Mesodermal cell (in vitro differentiated cells): ENCODE measurements around the gene GABBR2.

Experiments
- H3K27ac ChIP-seq: 2 replicates; pipeline ENCODE4 v1.7.0; 2013; ENCODE audit warnings: mild to moderate bottlenecking, low read depth, low read length, moderate library complexity; ENCODE audit not compliant: severe bottlenecking
- H3K36me3 ChIP-seq: 2 replicates; pipeline ENCODE4 v1.7.1; 2013; ENCODE audit warnings: mild to moderate bottlenecking, low read length, moderate library complexity; ENCODE audit not compliant: control insufficient read depth, insufficient read depth
- H3K4me1 ChIP-seq: one replicate; pipeline ENCODE4 v1.7.1; 2013; ENCODE audit warnings: mild to moderate bottlenecking, low read length; ENCODE audit not compliant: insufficient read depth, control insufficient read depth, poor library complexity, severe bottlenecking
- H3K4me3 ChIP-seq: 2 replicates; pipeline ENCODE4 v1.7.0; 2013; ENCODE audit warnings: low read length, control low read depth, mild to moderate bottlenecking; ENCODE audit not compliant: insufficient read depth, poor library complexity, severe bottlenecking; ENCODE audit errors: extremely low read depth
- H3K9me3 ChIP-seq: 2 replicates; pipeline ENCODE4 v1.7.1; 2013; ENCODE audit warnings: mild to moderate bottlenecking, low read length, moderate library complexity; ENCODE audit not compliant: control insufficient read depth
- WGBS, 2 experiments: methylation state at CpG; one replicate each; pipeline ENCODE4 v1.1.5; 2013; ENCODE audit warnings: missing lambda C conversion rate in 2 of 2; ENCODE audit not compliant: insufficient coverage in 2 of 2; 5-methylcytosine and 5-hydroxymethylcytosine counted together

The GABBR2 gene

GRCh38 chr9:98529841-98530240 is 178.9 kb downstream of the GABBR2 start:
- Histone ChIP-seq H3K4me3 (no peak overlapping the region), H3K27ac (no peak overlapping the region), H3K9me3 (no peaks in the 10 kb centered on the region), H3K4me1 (no peaks in the 10 kb centered on the region), H3K36me3 (no peaks in the 10 kb centered on the region)
- WGBS, 2 experiments = 92 to 97% methylated on average over 7 of the region's 7 CpGs

- no peaks in the 10 kb centered on the region for H3K36me3 ChIP-seq
- no peak overlapping the region for H3K27ac ChIP-seq
- 53 to 63% methylated on average over 3 to 5 of the region's 5 CpGs for WGBS, 2 experiments
- H3K9me3 ChIP-seq = no peaks in the 10 kb centered on the region
- H3K4me1 ChIP-seq = no peaks in the 10 kb centered on the region
- H3K4me3 ChIP-seq = no peak overlapping the region
Observed at GRCh38 chr9:98523231-98523901, 185.4 kb downstream of the GABBR2 start.

GRCh38 chr9:98522487-98522886 is 186.2 kb downstream of the GABBR2 start:
- no peaks in the 10 kb centered on the region for H3K4me1 ChIP-seq
- H3K4me3 ChIP-seq = no peak overlapping the region
- no peak overlapping the region for H3K27ac ChIP-seq
- H3K36me3 ChIP-seq = no peaks in the 10 kb centered on the region
- H3K9me3 ChIP-seq = no peaks in the 10 kb centered on the region

GRCh38 chr9:98521141-98521540 is 187.6 kb downstream of the GABBR2 start:
- no peaks in the 10 kb centered on the region for H3K4me1 ChIP-seq
- no peak overlapping the region for H3K27ac ChIP-seq
- 93 to 100% methylated on average over 2 to 3 of the region's 3 CpGs for WGBS, 2 experiments
- no peaks in the 10 kb centered on the region for H3K9me3 ChIP-seq
- H3K36me3 ChIP-seq = no peaks in the 10 kb centered on the region
- no peak overlapping the region for H3K4me3 ChIP-seq

GRCh38 chr9:98520221-98520960 is 188.3 kb downstream of the GABBR2 start:
- Histone ChIP-seq H3K36me3 (no peaks in the 10 kb centered on the region), H3K4me1 (no peaks in the 10 kb centered on the region)
- 89 to 93% methylated on average over 4 to 5 of the region's 7 CpGs for WGBS, 2 experiments

GRCh38 chr9:98519641-98520040 is 189.1 kb downstream of the GABBR2 start:
- Histone ChIP-seq H3K4me1 (no peaks in the 10 kb centered on the region), H3K27ac (no peak overlapping the region), H3K9me3 (no peaks in the 10 kb centered on the region), H3K4me3 (no peak overlapping the region), H3K36me3 (no peaks in the 10 kb centered on the region)
- 71 to 74% methylated on average over 1 to 2 of the region's 3 CpGs for WGBS, 2 experiments

More at GRCh38 chr9:98520221-98520960, 188.3 kb downstream of the GABBR2 start:
- no peak overlapping the region for H3K27ac ChIP-seq
- no peak overlapping the region for H3K4me3 ChIP-seq
- no peaks in the 10 kb centered on the region for H3K9me3 ChIP-seq

DNA sequence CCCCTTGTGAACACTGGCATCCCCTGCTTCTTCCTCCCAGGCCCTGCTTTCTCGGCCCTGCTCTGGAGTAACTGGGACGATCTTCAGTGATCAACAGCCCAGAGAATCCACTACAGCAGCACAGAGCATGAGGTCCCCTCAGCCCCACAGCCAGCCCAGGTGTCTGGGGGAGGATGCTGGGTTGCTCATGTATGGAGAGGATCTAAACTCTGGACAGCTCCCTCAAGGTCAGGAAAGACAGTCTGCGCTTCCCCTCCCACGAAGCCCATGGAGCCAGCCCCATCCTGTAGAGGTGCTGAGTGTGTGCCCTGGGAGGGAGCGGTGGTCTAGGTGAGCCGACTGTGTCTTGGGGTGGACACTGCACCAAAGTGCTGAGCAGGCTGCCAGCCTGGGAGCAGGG is 190.2 kb downstream of the GABBR2 start:
- H3K27ac ChIP-seq = no peak overlapping the region
- H3K9me3 ChIP-seq = no peaks in the 10 kb centered on the region
- WGBS, 2 experiments = 81 to 89% methylated on average over 3 to 6 of the region's 6 CpGs
- no peaks in the 10 kb centered on the region for H3K4me1 ChIP-seq
- no peak overlapping the region for H3K4me3 ChIP-seq
- no peaks in the 10 kb centered on the region for H3K36me3 ChIP-seq

GRCh38 chr9:98517761-98518160 is 191.0 kb downstream of the GABBR2 start:
- Histone ChIP-seq H3K27ac (no peak overlapping the region), H3K4me1 (no peaks in the 10 kb centered on the region), H3K4me3 (no peak overlapping the region), H3K36me3 (no peaks in the 10 kb centered on the region), H3K9me3 (no peaks in the 10 kb centered on the region)
- WGBS, 2 experiments = 77 to 93% methylated on average over 5 of the region's 5 CpGs

DNA sequence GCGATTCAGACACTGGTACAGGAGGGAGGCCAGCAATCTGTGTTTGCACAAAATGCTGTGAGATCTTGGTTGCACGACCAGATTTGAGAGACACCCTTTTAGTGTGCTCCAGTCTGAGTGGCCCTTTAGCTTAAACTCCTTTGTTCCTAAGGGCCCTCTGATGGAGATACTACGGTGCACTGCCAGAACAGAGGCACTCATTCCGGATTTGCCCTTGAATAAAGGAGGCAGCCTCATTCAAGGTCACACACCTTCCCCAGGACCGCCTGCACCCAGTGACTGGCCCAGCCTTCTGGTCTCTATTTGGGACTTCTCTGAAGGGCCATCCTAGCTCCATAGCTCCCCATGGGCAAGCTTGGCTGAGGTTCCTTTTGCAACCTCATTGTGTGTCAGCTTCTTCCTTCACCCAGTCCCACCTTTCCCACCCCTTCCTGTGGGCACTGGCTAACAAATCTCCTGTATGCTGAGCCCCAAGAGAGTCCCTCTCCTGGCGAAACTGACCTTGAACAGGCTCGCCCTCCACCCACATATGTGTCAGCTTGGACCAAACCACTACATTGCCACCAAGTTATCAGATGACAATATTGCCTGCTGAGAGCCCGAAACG is 191.7 kb downstream of the GABBR2 start:
- no peaks in the 10 kb centered on the region for H3K9me3 ChIP-seq
- no peaks in the 10 kb centered on the region for H3K36me3 ChIP-seq
- no peaks in the 10 kb centered on the region for H3K4me1 ChIP-seq
- no peak overlapping the region for H3K27ac ChIP-seq
- no peak overlapping the region for H3K4me3 ChIP-seq
- WGBS, 2 experiments = 74 to 81% methylated on average over 6 to 9 of the region's 9 CpGs

GRCh38 chr9:98516205-98516896 is 192.4 kb downstream of the GABBR2 start:
- H3K4me1 ChIP-seq = no peaks in the 10 kb centered on the region
- H3K27ac ChIP-seq = no peak overlapping the region
- WGBS, 2 experiments = 92 to 96% methylated on average over 7 of the region's 7 CpGs
- no peaks in the 10 kb centered on the region for H3K36me3 ChIP-seq
- no peaks in the 10 kb centered on the region for H3K9me3 ChIP-seq
- no peak overlapping the region for H3K4me3 ChIP-seq
